Measurements from ENCODE around the gene PGA4.
"Not testable (repeated sequence)": the region's sequence is repeated elsewhere in the genome, so short reads cannot be mapped to it uniquely, and the experiment has no call there.

The PGA4 gene

DNA sequence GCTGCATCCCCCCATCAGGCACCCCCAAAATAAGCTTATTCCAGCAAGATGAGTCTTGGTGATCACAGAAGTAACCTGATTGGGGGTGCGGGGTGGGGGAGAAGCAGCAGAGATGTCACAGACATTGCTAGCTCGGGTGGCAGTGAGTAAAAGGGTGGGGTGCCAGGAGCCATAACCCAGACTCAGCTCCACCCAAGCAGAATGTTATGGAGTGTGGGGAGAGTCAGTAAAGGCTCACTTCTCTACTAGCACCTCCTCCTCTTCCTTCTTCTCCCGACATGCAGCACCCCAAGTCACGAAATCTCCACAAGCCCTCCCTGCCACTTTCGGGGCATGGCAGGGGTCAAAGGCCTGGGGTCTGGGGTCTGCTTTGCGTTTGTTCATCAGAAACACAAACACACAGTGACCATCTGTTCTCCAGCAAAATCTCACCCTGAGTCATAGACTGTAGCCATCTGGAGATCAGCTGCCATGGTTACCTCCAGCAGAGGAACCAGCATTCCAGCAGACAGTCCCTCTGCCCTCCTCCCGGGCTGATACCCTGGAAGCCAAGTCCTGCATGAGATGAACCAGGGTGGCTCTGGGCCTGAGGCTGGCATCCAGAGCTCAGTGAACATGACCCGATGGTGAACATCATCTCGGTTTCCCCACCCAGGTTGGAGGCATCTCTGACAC is 14.4 kb upstream of the PGA4 start:
- DNase-seq: not testable (repeated sequence)

DNA sequence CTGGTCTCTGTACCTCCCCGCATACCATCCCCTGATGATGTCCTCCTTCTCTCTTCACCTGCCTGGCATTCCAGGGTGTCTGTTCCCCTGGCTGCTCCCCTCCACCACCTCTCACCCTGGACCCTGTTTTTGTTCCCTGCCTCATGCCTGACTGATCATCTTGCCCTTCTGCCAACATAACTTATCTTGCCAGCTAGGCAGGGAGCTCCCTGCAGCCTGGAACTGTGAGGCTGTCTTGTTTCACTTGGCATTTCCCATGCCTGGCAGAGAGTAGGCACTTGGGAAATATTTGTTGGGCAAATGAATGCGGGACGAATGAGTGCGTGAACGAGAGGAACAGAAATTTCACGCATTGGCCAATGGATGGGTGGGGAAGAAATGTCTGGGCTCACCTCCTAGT is 11.5 kb upstream of the PGA4 start:
- DNase-seq: not testable (repeated sequence)

- DNase-seq: not testable (repeated sequence)
These were observed 10.7 kb upstream of the PGA4 start for GRCh38 chr11:61211327-61211952.

DNA sequence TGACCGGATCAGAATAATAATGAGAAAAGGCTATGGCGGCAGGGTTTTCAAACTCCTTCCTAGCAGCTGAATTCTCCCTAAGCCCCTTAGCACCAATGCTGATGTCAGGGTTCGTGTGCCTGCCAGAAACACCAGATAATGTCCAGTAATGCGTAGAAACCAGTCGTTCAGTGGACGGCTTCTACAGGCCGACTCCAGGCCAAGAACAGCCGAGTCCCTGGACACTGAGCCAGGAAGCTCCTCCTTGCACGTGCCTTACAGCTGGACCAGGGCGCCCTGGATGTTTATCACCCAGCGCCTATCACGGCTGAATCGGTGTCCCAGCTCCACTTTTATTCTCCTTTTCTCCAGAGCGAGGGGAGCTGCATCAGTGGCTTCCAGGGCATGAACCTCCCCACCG is 9.9 kb upstream of the PGA4 start:
- not testable (repeated sequence) for DNase-seq

DNA sequence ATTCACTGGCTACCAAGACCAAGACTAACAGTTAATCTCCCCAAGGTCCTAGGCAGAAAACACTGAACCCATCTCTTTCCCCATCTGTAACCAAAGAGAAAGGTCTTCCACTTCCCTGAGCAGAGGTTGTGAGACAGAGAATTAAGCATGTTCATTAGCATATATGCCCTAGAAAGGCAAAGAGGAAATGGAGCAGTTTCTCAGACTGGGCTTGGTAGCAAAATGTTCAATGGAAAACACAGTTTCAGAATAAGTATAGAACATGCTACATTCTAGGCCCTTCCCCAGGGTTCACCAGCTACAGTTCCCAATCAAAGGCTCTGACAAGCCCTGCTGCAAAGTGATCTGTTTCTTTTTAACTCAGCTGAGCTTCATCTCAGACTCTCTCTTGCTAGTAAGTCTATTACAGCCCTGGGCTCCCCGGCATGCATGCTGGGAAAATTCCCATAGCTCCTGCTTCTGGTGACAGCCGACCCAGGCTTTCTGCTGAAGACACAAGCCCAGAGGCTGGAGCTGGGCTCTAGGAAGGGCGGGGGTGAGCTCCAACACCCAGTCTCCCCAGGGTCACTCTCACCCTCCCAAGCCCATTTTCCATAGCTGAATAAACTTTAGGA is 8.3 kb upstream of the PGA4 start:
- DNase-seq: not testable (repeated sequence)

GRCh38 chr11:61218306-61218705 is 3.8 kb upstream of the PGA4 start:
- DNase-seq: not testable (repeated sequence)

GRCh38 chr11:61219016-61219415 is 3.1 kb upstream of the PGA4 start:
- not testable (repeated sequence) for DNase-seq

GRCh38 chr11:61222692-61223091 is 545 bp downstream of the PGA4 start:
- DNase-seq: not testable (repeated sequence)

DNA sequence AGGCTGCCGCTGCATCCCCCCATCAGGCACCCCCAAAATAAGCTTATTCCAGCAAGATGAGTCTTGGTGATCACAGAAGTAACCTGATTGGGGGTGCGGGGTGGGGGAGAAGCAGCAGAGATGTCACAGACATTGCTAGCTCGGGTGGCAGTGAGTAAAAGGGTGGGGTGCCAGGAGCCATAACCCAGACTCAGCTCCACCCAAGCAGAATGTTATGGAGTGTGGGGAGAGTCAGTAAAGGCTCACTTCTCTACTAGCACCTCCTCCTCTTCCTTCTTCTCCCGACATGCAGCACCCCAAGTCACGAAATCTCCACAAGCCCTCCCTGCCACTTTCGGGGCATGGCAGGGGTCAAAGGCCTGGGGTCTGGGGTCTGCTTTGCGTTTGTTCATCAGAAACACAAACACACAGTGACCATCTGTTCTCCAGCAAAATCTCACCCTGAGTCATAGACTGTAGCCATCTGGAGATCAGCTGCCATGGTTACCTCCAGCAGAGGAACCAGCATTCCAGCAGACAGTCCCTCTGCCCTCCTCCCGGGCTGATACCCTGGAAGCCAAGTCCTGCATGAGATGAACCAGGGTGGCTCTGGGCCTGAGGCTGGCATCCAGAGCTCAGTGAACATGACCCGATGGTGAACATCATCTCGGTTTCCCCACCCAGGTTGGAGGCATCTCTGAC is 4.5 kb downstream of the PGA4 start:
- DNase-seq: not testable (repeated sequence)

- DNase-seq: not testable (repeated sequence)
These were observed 7.3 kb downstream of the PGA4 start for GRCh38 chr11:61229458-61229857.

DNA sequence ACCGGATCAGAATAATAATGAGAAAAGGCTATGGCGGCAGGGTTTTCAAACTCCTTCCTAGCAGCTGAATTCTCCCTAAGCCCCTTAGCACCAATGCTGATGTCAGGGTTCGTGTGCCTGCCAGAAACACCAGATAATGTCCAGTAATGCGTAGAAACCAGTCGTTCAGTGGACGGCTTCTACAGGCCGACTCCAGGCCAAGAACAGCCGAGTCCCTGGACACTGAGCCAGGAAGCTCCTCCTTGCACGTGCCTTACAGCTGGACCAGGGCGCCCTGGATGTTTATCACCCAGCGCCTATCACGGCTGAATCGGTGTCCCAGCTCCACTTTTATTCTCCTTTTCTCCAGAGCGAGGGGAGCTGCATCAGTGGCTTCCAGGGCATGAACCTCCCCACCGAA is 8.9 kb downstream of the PGA4 start:
- DNase-seq: not testable (repeated sequence)

GRCh38 chr11:61231585-61231984 is 9.4 kb downstream of the PGA4 start:
- DNase-seq: not testable (repeated sequence)

DNA sequence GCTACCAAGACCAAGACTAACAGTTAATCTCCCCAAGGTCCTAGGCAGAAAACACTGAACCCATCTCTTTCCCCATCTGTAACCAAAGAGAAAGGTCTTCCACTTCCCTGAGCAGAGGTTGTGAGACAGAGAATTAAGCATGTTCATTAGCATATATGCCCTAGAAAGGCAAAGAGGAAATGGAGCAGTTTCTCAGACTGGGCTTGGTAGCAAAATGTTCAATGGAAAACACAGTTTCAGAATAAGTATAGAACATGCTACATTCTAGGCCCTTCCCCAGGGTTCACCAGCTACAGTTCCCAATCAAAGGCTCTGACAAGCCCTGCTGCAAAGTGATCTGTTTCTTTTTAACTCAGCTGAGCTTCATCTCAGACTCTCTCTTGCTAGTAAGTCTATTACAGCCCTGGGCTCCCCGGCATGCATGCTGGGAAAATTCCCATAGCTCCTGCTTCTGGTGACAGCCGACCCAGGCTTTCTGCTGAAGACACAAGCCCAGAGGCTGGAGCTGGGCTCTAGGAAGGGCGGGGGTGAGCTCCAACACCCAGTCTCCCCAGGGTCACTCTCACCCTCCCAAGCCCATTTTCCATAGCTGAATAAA is 10.5 kb downstream of the PGA4 start:
- not testable (repeated sequence) for DNase-seq

DNA sequence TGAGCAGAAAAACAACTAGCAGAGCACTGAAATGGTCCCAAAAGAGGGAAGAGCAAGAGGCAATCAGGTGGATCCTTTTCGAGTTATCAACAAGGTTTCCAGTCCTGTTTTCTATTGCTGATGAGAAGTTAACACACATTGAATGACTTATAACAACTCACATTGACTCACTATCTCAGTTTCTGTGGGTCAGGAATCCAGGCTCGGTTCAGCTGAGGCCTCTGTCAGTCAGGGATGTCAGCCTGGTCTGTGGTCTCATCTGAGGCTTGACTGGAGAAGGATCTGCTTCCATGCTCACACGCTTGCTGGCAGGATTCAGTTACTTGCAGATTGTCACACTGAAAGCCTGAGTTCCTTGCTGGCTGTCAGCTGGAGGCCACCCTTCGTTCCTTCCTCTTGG is 15.0 kb downstream of the PGA4 start:
- DNase-seq: not testable (repeated sequence)

GRCh38 chr11:61240288-61240687 is 18.1 kb downstream of the PGA4 start:
- not testable (repeated sequence) for DNase-seq

DNA sequence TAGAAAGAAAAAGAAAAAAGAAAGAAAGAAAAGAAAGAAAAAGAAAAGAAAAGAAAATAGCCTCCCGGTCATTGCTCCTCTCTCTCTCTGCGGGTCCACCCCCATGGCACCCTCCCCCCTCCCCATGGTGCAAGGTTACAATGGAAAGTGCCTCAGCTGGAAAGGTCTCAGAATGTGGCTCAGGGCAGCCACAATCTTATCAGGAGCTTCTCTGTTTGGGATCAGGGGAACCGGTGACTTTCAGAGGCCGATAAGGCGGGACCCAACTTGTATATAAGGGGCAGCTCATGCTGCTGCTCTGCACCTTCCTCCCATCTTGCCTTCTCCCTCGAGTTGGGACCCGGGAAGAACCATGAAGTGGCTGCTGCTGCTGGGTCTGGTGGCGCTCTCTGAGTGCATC is 18.7 kb downstream of the PGA4 start, which contains the start of gene PGA5:
Gene PGA5 (plus strand): TSS at position 301 of the 400 bp plus-strand sequence. CDS start 52 bp downstream, at position 353.
- not testable (repeated sequence) for DNase-seq

- DNase-seq: not testable (repeated sequence)
These were observed 19.4 kb downstream of the PGA4 start for GRCh38 chr11:61241526-61241925.

DNA sequence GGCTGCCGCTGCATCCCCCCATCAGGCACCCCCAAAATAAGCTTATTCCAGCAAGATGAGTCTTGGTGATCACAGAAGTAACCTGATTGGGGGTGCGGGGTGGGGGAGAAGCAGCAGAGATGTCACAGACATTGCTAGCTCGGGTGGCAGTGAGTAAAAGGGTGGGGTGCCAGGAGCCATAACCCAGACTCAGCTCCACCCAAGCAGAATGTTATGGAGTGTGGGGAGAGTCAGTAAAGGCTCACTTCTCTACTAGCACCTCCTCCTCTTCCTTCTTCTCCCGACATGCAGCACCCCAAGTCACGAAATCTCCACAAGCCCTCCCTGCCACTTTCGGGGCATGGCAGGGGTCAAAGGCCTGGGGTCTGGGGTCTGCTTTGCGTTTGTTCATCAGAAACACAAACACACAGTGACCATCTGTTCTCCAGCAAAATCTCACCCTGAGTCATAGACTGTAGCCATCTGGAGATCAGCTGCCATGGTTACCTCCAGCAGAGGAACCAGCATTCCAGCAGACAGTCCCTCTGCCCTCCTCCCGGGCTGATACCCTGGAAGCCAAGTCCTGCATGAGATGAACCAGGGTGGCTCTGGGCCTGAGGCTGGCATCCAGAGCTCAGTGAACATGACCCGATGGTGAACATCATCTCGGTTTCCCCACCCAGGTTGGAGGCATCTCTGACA is 23.3 kb downstream of the PGA4 start:
- not testable (repeated sequence) for DNase-seq

DNA sequence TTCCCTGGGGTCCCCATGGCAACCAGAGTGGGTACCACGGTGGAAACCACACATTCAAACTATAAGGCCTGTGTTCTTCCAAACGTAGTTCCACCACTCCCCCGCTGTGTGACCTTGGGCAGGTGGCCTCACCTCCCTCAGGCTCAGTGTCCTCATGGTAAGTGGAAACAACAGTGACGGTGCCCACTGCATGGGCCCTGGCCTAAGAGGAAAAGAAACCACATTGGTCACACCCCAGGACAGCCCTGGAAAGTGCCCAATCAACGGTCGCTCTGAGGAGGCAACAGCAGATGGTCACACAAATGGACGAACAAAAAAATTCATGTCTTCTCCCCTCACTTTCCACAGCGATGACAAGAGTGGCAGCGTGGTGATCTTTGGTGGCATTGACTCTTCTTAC is 25.9 kb downstream of the PGA4 start:
- not testable (repeated sequence) for DNase-seq

DNA sequence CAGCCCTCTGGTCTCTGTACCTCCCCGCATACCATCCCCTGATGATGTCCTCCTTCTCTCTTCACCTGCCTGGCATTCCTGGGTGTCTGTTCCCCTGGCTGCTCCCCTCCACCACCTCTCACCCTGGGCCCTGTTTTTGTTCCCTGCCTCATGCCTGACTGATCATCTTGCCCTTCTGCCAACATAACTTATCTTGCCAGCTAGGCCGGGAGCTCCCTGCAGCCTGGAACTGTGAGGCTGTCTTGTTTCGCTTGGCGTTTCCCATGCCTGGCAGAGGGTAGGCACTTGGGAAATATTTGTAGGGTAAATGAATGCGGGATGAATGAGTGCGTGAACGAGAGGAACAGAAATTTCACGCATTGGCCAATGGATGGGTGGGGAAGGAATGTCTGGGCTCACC is 27.1 kb downstream of the PGA4 start:
- DNase-seq: not testable (repeated sequence)

DNA sequence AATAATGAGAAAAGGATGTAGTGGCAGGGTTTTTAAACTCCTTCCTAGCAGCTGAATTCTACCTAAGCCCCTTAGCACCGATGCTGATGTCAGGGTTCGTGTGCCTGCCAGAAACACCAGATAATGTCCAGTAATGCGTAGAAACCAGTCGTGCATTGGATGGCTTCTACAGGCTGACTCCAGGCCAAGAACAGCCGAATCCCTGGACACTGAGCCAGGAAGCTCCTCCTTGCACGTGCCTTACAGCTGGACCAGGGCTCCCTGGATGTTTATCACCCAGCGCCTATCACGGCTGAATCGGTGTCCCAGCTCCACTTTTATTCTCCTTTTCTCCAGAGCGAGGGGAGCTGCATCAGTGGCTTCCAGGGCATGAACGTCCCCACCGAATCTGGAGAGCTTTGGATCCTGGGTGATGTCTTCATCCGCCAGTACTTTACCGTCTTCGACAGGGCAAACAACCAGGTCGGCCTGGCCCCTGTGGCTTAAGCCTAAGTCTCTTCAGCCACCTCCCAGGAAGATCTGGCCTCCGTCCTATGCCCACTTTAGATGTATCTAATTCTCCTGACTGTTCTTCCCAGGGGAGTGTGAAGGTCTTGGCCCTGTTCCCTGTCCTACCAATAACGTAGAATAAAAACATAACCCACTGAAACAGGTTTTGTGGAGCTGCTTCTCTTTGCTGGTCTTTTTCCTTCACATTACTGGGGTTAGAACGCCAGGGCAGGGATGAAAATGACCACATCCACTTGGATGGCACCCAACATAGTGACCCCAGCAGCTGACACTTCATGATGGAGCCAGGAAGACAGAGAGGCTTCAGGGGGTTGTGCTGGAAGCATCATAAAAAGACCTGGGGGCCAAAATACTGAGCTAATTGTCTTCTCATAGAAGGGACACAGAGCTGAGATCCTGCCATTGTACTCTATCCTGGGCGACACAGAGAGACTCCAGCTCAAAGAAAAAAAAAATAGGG is 28.9 kb downstream of the PGA4 start:
- not testable (repeated sequence) for DNase-seq
